ENCODE results near the gene PTTG1IP.

Gene PTTG1IP

GRCh38 chr21:44831227-44831860 is 42.1 kb downstream of the PTTG1IP start:
- no peak overlapping the region for H2BK120ac ChIP-seq (ENCODE audit: low read depth, low read length)
- no peak overlapping the region for H3K18ac ChIP-seq (ENCODE audit: low read length)
- no peak overlapping the region for H3K23ac ChIP-seq (ENCODE audit: low read length)
- H3K36me3 ChIP-seq (ENCODE audit: control insufficient read depth, insufficient read depth, low read length) = no peaks in the 10 kb centered on the region
- H3K4me3 ChIP-seq (ENCODE audit: low read length) = no peak overlapping the region
- no peak overlapping the region for H3K9ac ChIP-seq (ENCODE audit: low read length)
- no peaks in the 10 kb centered on the region for H3K79me2 ChIP-seq (ENCODE audit: control insufficient read depth, insufficient read depth, low read length)
- no peak overlapping the region for H2AK5ac ChIP-seq (ENCODE audit: low read length)
- H3K4me1 ChIP-seq (ENCODE audit: control insufficient read depth, low read depth, low read length) = no peaks in the 10 kb centered on the region
- H3K4me2 ChIP-seq (ENCODE audit: low read length) = no peak overlapping the region
- no peaks in the 10 kb centered on the region for H3K27me3 ChIP-seq (ENCODE audit: insufficient read depth, low read length, poor library complexity)
- H3K79me1 ChIP-seq (ENCODE audit: low read length) = no peaks in the 10 kb centered on the region
- no peak overlapping the region for H2BK5ac ChIP-seq (ENCODE audit: low read length)
- H4K8ac ChIP-seq (ENCODE audit: low read depth, low read length) = no peak overlapping the region
- no peak overlapping the region for H2BK15ac ChIP-seq (replicated peaks; ENCODE audit: low read depth)
- no peak overlapping the region for H4K5ac ChIP-seq (ENCODE audit: low read length)
- H3K4ac ChIP-seq (ENCODE audit: low read depth, low read length) = no peak overlapping the region
- no peak for DNase-seq
- WGBS (ENCODE audit: extremely low coverage, insufficient coverage, low lambda C conversion rate) = no CpG with 5 or more reads among the region's 7 CpGs
- no peak overlapping the region for H3K56ac ChIP-seq (ENCODE audit: low read length)
- no peak overlapping the region for H3K27ac ChIP-seq (ENCODE audit: low read depth, low read length)

GRCh38 chr21:44829507-44830092 is 43.9 kb downstream of the PTTG1IP start:
- Histone ChIP-seq H3K56ac (ENCODE audit: low read length) (no peak overlapping the region), H3K23ac (ENCODE audit: low read length) (no peak overlapping the region), H3K79me1 (ENCODE audit: low read length) (no peaks in the 10 kb centered on the region), H2BK5ac (ENCODE audit: low read length) (no peak overlapping the region), H3K18ac (ENCODE audit: low read length) (no peak overlapping the region), H3K4me2 (ENCODE audit: low read length) (no peak overlapping the region), H3K27ac (ENCODE audit: low read depth, low read length) (no peak overlapping the region), H3K4me3 (ENCODE audit: low read length) (no peak overlapping the region), H3K4ac (ENCODE audit: low read depth, low read length) (no peak overlapping the region), H3K79me2 (ENCODE audit: control insufficient read depth, insufficient read depth, low read length) (no peaks in the 10 kb centered on the region), H2BK15ac (replicated peaks; ENCODE audit: low read depth) (no peak overlapping the region), H2BK120ac (ENCODE audit: low read depth, low read length) (no peak overlapping the region), H3K4me1 (ENCODE audit: control insufficient read depth, low read depth, low read length) (no peaks in the 10 kb centered on the region), H3K9ac (ENCODE audit: low read length) (no peak overlapping the region), H2AK5ac (ENCODE audit: low read length) (no peak overlapping the region), H3K27me3 (ENCODE audit: insufficient read depth, low read length, poor library complexity) (no peaks in the 10 kb centered on the region), H3K36me3 (ENCODE audit: control insufficient read depth, insufficient read depth, low read length) (no peaks in the 10 kb centered on the region), H4K8ac (ENCODE audit: low read depth, low read length) (no peak overlapping the region), H4K5ac (ENCODE audit: low read length) (no peak overlapping the region)
- WGBS (ENCODE audit: extremely low coverage, insufficient coverage, low lambda C conversion rate) = no CpG with 5 or more reads among the region's 2 CpGs
- DNase-seq = no peak

GRCh38 chr21:44828362-44829056 is 45.0 kb downstream of the PTTG1IP start:
- H3K36me3 ChIP-seq (ENCODE audit: control insufficient read depth, insufficient read depth, low read length) = no peaks in the 10 kb centered on the region
- H3K4me2 ChIP-seq (ENCODE audit: low read length) = no peak overlapping the region
- DNase-seq = no peak
- H3K56ac ChIP-seq (ENCODE audit: low read length) = no peak overlapping the region
- WGBS (ENCODE audit: extremely low coverage, insufficient coverage, low lambda C conversion rate) = no CpG with 5 or more reads among the region's 4 CpGs
- H3K27ac ChIP-seq (ENCODE audit: low read depth, low read length) = no peak overlapping the region
- no peaks in the 10 kb centered on the region for H3K79me1 ChIP-seq (ENCODE audit: low read length)
- no peak overlapping the region for H3K18ac ChIP-seq (ENCODE audit: low read length)
- H3K79me2 ChIP-seq (ENCODE audit: control insufficient read depth, insufficient read depth, low read length) = no peaks in the 10 kb centered on the region
- no peak overlapping the region for H3K23ac ChIP-seq (ENCODE audit: low read length)
- H3K4me1 ChIP-seq (ENCODE audit: control insufficient read depth, low read depth, low read length) = no peaks in the 10 kb centered on the region
- H4K5ac ChIP-seq (ENCODE audit: low read length) = no peak overlapping the region
- H4K8ac ChIP-seq (ENCODE audit: low read depth, low read length) = no peak overlapping the region
- H3K9ac ChIP-seq (ENCODE audit: low read length) = no peak overlapping the region
- H2AK5ac ChIP-seq (ENCODE audit: low read length) = no peak overlapping the region
- no peaks in the 10 kb centered on the region for H3K27me3 ChIP-seq (ENCODE audit: insufficient read depth, low read length, poor library complexity)
- H3K4ac ChIP-seq (ENCODE audit: low read depth, low read length) = no peak overlapping the region
- no peak overlapping the region for H3K4me3 ChIP-seq (ENCODE audit: low read length)
- no peak overlapping the region for H2BK5ac ChIP-seq (ENCODE audit: low read length)
- H2BK15ac ChIP-seq (replicated peaks; ENCODE audit: low read depth) = no peak overlapping the region
- no peak overlapping the region for H2BK120ac ChIP-seq (ENCODE audit: low read depth, low read length)

DNA sequence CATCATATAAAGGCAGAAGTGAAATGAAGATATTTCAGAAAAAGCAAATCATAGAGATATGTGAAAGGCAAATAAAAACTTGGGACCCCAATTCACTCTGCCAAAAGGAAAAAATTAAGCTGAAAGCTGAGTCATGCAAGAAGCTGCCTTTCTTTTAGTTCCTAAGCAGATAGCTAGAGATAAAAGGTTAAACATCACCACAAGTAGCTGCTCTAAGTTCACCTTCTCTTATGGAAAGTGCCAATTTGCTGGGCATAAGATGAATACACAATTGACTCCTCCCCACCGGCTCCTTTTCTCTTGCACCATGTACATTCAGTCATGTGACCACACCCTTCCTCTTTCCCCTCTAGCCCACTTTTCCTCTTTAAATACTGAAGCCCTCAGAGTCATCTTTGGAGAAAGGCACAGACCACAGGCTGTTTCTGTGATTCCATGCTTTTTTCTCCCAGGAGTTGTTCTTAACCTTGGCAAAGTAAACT is 50.3 kb downstream of the PTTG1IP start:
- Histone ChIP-seq H3K36me3 (ENCODE audit: control insufficient read depth, insufficient read depth, low read length) (no peaks in the 10 kb centered on the region), H3K4me3 (ENCODE audit: low read length) (no peak overlapping the region), H3K23ac (ENCODE audit: low read length) (no peak overlapping the region), H4K8ac (ENCODE audit: low read depth, low read length) (no peak overlapping the region), H2AK5ac (ENCODE audit: low read length) (no peak overlapping the region), H3K27me3 (ENCODE audit: insufficient read depth, low read length, poor library complexity) (no peaks in the 10 kb centered on the region), H2BK5ac (ENCODE audit: low read length) (no peak overlapping the region), H3K79me2 (ENCODE audit: control insufficient read depth, insufficient read depth, low read length) (no peaks in the 10 kb centered on the region), H3K56ac (ENCODE audit: low read length) (no peak overlapping the region), H3K4me2 (ENCODE audit: low read length) (no peak overlapping the region), H3K79me1 (ENCODE audit: low read length) (no peaks in the 10 kb centered on the region), H3K4me1 (ENCODE audit: control insufficient read depth, low read depth, low read length) (no peaks in the 10 kb centered on the region), H2BK120ac (ENCODE audit: low read depth, low read length) (no peak overlapping the region), H3K27ac (ENCODE audit: low read depth, low read length) (no peak overlapping the region), H3K4ac (ENCODE audit: low read depth, low read length) (no peak overlapping the region), H4K5ac (ENCODE audit: low read length) (no peak overlapping the region), H2BK15ac (replicated peaks; ENCODE audit: low read depth) (no peak overlapping the region), H3K9ac (ENCODE audit: low read length) (no peak overlapping the region), H3K18ac (ENCODE audit: low read length) (no peak overlapping the region)
- no peak for DNase-seq
- no CpG with 5 or more reads among the region's 1 CpG for WGBS (ENCODE audit: extremely low coverage, insufficient coverage, low lambda C conversion rate)

DNA sequence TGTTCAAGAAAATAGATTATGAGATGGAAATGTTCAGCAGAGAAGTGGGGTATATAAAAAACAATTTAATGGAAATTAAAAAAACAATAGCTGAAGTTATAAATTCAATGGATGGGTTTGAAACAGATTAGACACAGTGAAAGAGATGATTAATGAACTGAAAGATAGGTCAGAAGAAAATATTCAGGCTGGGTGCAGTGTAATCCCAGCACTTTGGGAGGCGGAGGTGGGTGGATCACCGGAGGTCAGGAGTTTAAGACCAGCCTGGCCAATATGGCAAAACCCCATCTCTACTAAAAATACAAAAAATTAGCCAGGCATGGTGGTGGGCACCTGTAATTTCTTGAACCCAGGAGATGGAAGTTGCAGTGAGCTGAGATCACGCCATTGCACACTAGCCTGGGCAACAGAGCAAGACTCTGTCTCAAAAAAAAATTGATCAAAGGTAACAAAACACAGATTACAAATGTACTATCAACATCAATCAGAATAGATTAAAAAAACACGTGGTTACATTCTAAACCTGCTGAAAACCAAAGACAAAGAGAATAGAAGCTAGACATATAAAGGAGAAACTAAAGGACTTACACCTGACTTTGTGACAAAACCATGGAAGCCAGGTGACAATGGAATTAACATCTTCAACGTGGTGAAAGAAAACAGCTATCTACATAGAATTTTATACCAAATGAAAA is 50.9 kb downstream of the PTTG1IP start:
- H3K27me3 ChIP-seq (ENCODE audit: insufficient read depth, low read length, poor library complexity) = no peaks in the 10 kb centered on the region
- no peak for DNase-seq
- H2BK120ac ChIP-seq (ENCODE audit: low read depth, low read length) = no peak overlapping the region
- no peaks in the 10 kb centered on the region for H3K4me1 ChIP-seq (ENCODE audit: control insufficient read depth, low read depth, low read length)
- H3K79me2 ChIP-seq (ENCODE audit: control insufficient read depth, insufficient read depth, low read length) = no peaks in the 10 kb centered on the region
- no peaks in the 10 kb centered on the region for H3K36me3 ChIP-seq (ENCODE audit: control insufficient read depth, insufficient read depth, low read length)
- no peak overlapping the region for H4K8ac ChIP-seq (ENCODE audit: low read depth, low read length)
- H2BK15ac ChIP-seq (replicated peaks; ENCODE audit: low read depth) = no peak overlapping the region
- no peaks in the 10 kb centered on the region for H3K79me1 ChIP-seq (ENCODE audit: low read length)
- H3K4me2 ChIP-seq (ENCODE audit: low read length) = no peak overlapping the region
- no peak overlapping the region for H3K23ac ChIP-seq (ENCODE audit: low read length)
- no peak overlapping the region for H3K27ac ChIP-seq (ENCODE audit: low read depth, low read length)
- H3K56ac ChIP-seq (ENCODE audit: low read length) = no peak overlapping the region
- H3K4me3 ChIP-seq (ENCODE audit: low read length) = no peak overlapping the region
- WGBS (ENCODE audit: extremely low coverage, insufficient coverage, low lambda C conversion rate) = no CpG with 5 or more reads among the region's 5 CpGs
- H4K5ac ChIP-seq (ENCODE audit: low read length) = no peak overlapping the region
- H2AK5ac ChIP-seq (ENCODE audit: low read length) = no peak overlapping the region
- H3K4ac ChIP-seq (ENCODE audit: low read depth, low read length) = no peak overlapping the region
- no peak overlapping the region for H3K9ac ChIP-seq (ENCODE audit: low read length)
- no peak overlapping the region for H2BK5ac ChIP-seq (ENCODE audit: low read length)
- H3K18ac ChIP-seq (ENCODE audit: low read length) = no peak overlapping the region
